Endothelial cell of umbilical vein (primary cell): ENCODE results near the gene GCNT2. TPM values are rescaled to one million over a fixed set of nuclear protein-coding genes. Genes with fewer than 3 reads are reported as not detected.

Experiments used
- BruUV-seq: library from RNA; stranded (reverse); fragments of 400-500 nt; replicated peaks from 2 replicates; lab custom pipeline; 2021; lab: Mats Ljungman, UMichigan
- CTCF ChIA-PET: fragments of 300-600, 350-600 bp; sonication (Branson Sonifier 250); formaldehyde crosslinking; loops from one replicate; lab custom pipeline; 2021; ENCODE audit warnings: antibody characterized with exemption, inconsistent platforms; lab: Charles Lee
- POLR2A ChIA-PET: fragments of 300-600, 350-600 bp; sonication (Branson Sonifier 250); formaldehyde crosslinking; loops from one replicate; lab custom pipeline; 2021; ENCODE audit warnings: antibody characterized with exemption, inconsistent platforms; lab: Charles Lee
- DNase-seq: peaks from one replicate; pipeline ENCODE4 v3.0.0-alpha.2; 2011; ENCODE audit warnings: low read depth, low spot score
- FAIRE-seq: peaks from 2 replicates; lab custom pipeline; 2011; peaks lifted over from hg19 to GRCh38; lab: Jason Lieb, UNC
- H2AFZ ChIP-seq: 2 replicates; pipeline ENCODE4 v1.6.0; 2012; ENCODE audit warnings: low read depth, low read length, control low read depth, inconsistent platforms
- H3K27ac ChIP-seq: 2 replicates; pipeline ENCODE4 v1.5.1; 2011; ENCODE audit warnings: low read depth, mild to moderate bottlenecking, control low read depth, low read length, moderate library complexity; ENCODE audit not compliant: insufficient read depth
- H3K27me3 ChIP-seq, 2 experiments: 2 replicates each; pipeline versions ENCODE4 v1.6.0 to v1.6.1; 2011; ENCODE audit warnings: low read length in 2 of 2, mixed read lengths in 1 of 2; ENCODE audit not compliant: control insufficient read depth in 2 of 2, insufficient read depth in 2 of 2
- H3K36me3 ChIP-seq, 2 experiments: 2 replicates in 1 of 2; 3 replicates in 1 of 2; pipeline ENCODE4 v1.5.1; 2011; ENCODE audit warnings: low read length in 2 of 2, mild to moderate bottlenecking in 1 of 2, moderate library complexity in 1 of 2; ENCODE audit not compliant: control insufficient read depth in 2 of 2, insufficient read depth in 2 of 2; ENCODE audit errors: extremely low read depth in 1 of 2
- H3K4me1 ChIP-seq: 3 replicates; pipeline ENCODE4 v1.5.1; 2011; ENCODE audit warnings: mild to moderate bottlenecking, low read length; ENCODE audit not compliant: control insufficient read depth, insufficient read depth; ENCODE audit errors: extremely low read depth
- H3K4me2 ChIP-seq: 2 replicates; pipeline ENCODE4 v1.6.1; 2011; ENCODE audit warnings: low read length, control low read depth, mixed read lengths; ENCODE audit not compliant: insufficient read depth
- H3K4me3 ChIP-seq, 3 experiments: fragments of 200-600 bp in 1 of 3; sonication (generic), shearing (Covaris generic) in 1 of 3; replicated peaks in 1 of 3; 2 replicates each; pipeline ENCODE4 v1.5.1; 2011 to 2016; ENCODE audit warnings: control low read depth in 3 of 3, low read length in 3 of 3, mild to moderate bottlenecking in 2 of 3, inconsistent platforms in 1 of 3, low read depth in 1 of 3, moderate library complexity in 1 of 3; ENCODE audit not compliant: insufficient read depth in 1 of 3
- H3K79me2 ChIP-seq: 2 replicates; pipeline ENCODE4 v1.6.0; 2012; ENCODE audit warnings: low read length, inconsistent platforms; ENCODE audit not compliant: control insufficient read depth, insufficient read depth
- H3K9ac ChIP-seq: replicated peaks from 2 replicates; pipeline ENCODE3; 2011; ENCODE audit warnings: low read length, control low read depth; ENCODE audit not compliant: insufficient read depth; ENCODE audit errors: extremely low read depth
- H3K9me1 ChIP-seq: replicated peaks from 3 replicates; pipeline ENCODE4 v1.6.0; 2011; ENCODE audit warnings: mild to moderate bottlenecking, low read length; ENCODE audit not compliant: control insufficient read depth, insufficient read depth; ENCODE audit errors: extremely low read depth
- H3K9me3 ChIP-seq: replicated peaks from 2 replicates; pipeline ENCODE4 v1.5.1; 2012; ENCODE audit warnings: low read length, inconsistent platforms; ENCODE audit not compliant: control insufficient read depth, insufficient read depth
- H4K20me1 ChIP-seq: replicated peaks from 2 replicates; pipeline ENCODE3; 2011; ENCODE audit warnings: mild to moderate bottlenecking, low read length; ENCODE audit not compliant: control insufficient read depth, insufficient read depth; ENCODE audit errors: extremely low read depth
- EZH2 ChIP-seq: IDR thresholded peaks from 2 replicates; pipeline ENCODE4 v1.6.1; 2012; ENCODE audit warnings: borderline replicate concordance, low read depth, mild to moderate bottlenecking, moderate library complexity, low read length, inconsistent platforms; ENCODE audit not compliant: severe bottlenecking
- FOS ChIP-seq: IDR thresholded peaks from 2 replicates; pipeline ENCODE4 v1.6.1; 2011; ENCODE audit warnings: mild to moderate bottlenecking, low read length, moderate library complexity, borderline replicate concordance; ENCODE audit not compliant: insufficient read depth
- GATA2 ChIP-seq: IDR thresholded peaks from 2 replicates; pipeline ENCODE4 v1.7.0; 2011; ENCODE audit warnings: low read depth, mild to moderate bottlenecking, moderate library complexity, mixed read lengths, low read length; ENCODE audit not compliant: insufficient read length, insufficient read depth
- JUN ChIP-seq: IDR thresholded peaks from 2 replicates; pipeline ENCODE4 v1.6.1; 2011; ENCODE audit warnings: borderline replicate concordance, low read depth; ENCODE audit not compliant: insufficient read length, insufficient read depth
- MYC ChIP-seq: IDR thresholded peaks from one replicate; pipeline ENCODE4 v1.6.1; 2011; ENCODE audit warnings: mild to moderate bottlenecking, low read depth, low read length
- POLR2A ChIP-seq: IDR thresholded peaks from 2 replicates; pipeline ENCODE4 v1.6.1; 2012; ENCODE audit warnings: low read depth, mild to moderate bottlenecking, control low read depth, low read length
- POLR2AphosphoS5 ChIP-seq: IDR thresholded peaks from 2 replicates; pipeline ENCODE4 v1.6.1; 2012; ENCODE audit warnings: low read depth, mild to moderate bottlenecking, control low read depth, low read length, moderate library complexity; ENCODE audit not compliant: insufficient read depth
- dilution Hi-C: fragments of 300-500 bp; cut with MboI; formaldehyde crosslinking; loops from one replicate; pipeline ENCODE4 v1.15.0; 2019; ENCODE audit warnings: low sequenced_read_pairs; ENCODE audit not compliant: extremely low pct_ligation_motif_present
- intact Hi-C: fragments of 100-400 bp; cut with micrococcal nuclease; formaldehyde crosslinking; loops from one replicate; pipeline ENCODE4 v1.10.0; 2022
- polyA plus RNA-seq, 4 experiments: library from polyadenylated mRNA; depleted of rRNA in 3 of 4; stranded (reverse) in 3 of 4; unstranded in 1 of 4; fragments of >200 nt; gene quantifications; 2 replicates each; pipeline versions ENCODE4 v1.2.1 to v1.2.3, GENCODE V29; 2011 to 2012; ENCODE audit warnings: missing spikeins in 1 of 4
- total RNA-seq: library from RNA; stranded (reverse); gene quantifications from 2 replicates; pipeline ENCODE4 v1.2.3, GENCODE V29; 2021
- TF ChIP-seq, protein P1 (sequence below), 2 donors: IDR thresholded peaks; 1 replicate in 1 of 2; 2 replicates in 1 of 2; pipeline ENCODE4 v1.5.1; 2011; ENCODE audit warnings: low read length in 2 of 2, mild to moderate bottlenecking in 2 of 2, moderate library complexity in 2 of 2, control low read depth in 1 of 2, inconsistent platforms in 1 of 2, low read depth in 1 of 2; ENCODE audit not compliant: insufficient read depth in 1 of 2; ENCODE audit errors: extremely low read depth in 1 of 2
- TF ChIP-seq, protein P2 (sequence below): IDR thresholded peaks from 2 replicates; pipeline ENCODE4 v1.6.1; 2011; ENCODE audit not compliant: insufficient read depth, insufficient read length

The GCNT2 gene
- total and polyA plus RNA-seq, 2 donors (not counting 3 experiments of a cell fraction or from before 2014, with no cell fraction given): 3.8 to 10.9 TPM

DNA sequence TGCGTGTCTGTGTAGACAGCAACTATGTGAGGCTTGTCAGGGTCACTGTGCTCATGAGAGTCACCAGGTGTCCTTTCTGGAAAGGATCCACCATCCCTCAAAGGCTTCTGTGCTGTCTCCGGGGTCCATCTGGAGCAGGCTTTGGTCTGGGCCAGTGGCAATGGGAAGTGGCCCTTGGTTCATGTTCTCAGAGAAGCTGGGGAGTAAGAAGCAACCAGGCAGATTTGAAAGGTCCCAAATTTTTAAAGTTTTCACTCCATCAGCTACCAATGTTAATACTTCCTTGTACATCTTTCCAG lies 68.2 kb downstream of the GCNT2 start:
- H3K27ac ChIP-seq: no peak overlapping the region
- H2AFZ ChIP-seq: no peak overlapping the region
- H3K9me1 ChIP-seq: no peaks in the 10 kb centered on the region
- H3K9ac ChIP-seq: no peak overlapping the region
- no peaks in the 10 kb centered on the region for H3K27me3 ChIP-seq
- H3K36me3 ChIP-seq: no peaks in the 10 kb centered on the region
- no peaks in the 10 kb centered on the region for H3K9me3 ChIP-seq
- BruUV-seq: no TSS peak
- intact Hi-C loops (no loop called here), dilution Hi-C loops (no loop called here)
- no peaks in the 10 kb centered on the region for H3K4me1 ChIP-seq
- FAIRE-seq: no peak
- DNase-seq: no peak
- TF ChIP-seq, protein P1, sequence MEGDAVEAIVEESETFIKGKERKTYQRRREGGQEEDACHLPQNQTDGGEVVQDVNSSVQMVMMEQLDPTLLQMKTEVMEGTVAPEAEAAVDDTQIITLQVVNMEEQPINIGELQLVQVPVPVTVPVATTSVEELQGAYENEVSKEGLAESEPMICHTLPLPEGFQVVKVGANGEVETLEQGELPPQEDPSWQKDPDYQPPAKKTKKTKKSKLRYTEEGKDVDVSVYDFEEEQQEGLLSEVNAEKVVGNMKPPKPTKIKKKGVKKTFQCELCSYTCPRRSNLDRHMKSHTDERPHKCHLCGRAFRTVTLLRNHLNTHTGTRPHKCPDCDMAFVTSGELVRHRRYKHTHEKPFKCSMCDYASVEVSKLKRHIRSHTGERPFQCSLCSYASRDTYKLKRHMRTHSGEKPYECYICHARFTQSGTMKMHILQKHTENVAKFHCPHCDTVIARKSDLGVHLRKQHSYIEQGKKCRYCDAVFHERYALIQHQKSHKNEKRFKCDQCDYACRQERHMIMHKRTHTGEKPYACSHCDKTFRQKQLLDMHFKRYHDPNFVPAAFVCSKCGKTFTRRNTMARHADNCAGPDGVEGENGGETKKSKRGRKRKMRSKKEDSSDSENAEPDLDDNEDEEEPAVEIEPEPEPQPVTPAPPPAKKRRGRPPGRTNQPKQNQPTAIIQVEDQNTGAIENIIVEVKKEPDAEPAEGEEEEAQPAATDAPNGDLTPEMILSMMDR (IDR thresholded peaks at IDR 0.05; ENCODE audit: extremely low read depth in 1 of 2, insufficient read depth in 1 of 2, low read depth in 1 of 2, low read length in 2 of 2): no peak
- TF ChIP-seq FOS (no peak), GATA2 (no peak), MYC (no peak), EZH2 (no peak), POLR2AphosphoS5 (no peak)
- H3K4me3 ChIP-seq: no peak overlapping the region
- H3K4me2 ChIP-seq: no peak overlapping the region
- CTCF ChIA-PET: interaction anchor here (1.6 kb wide), 1 partner anchor 10 kb away, joined by 3 read pairs; no protein-coding TSS in a partner anchor
- H3K79me2 ChIP-seq: no peaks in the 10 kb centered on the region
- POLR2A ChIA-PET: no interaction called here
- no peaks in the 10 kb centered on the region for H4K20me1 ChIP-seq

DNA sequence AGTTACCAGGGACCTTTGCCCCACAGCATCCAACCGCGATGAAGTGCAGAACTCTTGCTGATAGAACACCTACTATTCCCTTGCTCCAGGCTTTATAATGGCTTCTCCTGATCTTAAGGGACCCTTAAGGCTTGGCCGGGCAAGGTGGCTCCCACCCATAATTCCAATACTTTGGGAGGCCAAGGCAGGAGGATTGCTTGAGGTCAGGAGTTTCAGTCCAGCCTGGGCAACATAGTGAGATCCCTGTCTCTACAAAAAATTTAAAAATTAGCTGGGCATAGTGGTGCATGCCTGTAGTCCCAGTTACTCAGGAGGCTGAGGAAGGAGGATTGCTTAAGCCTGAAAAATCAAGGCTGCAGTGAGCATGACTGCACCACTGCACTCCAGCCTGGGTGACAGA lies 68.8 kb downstream of the GCNT2 start:
- Histone ChIP-seq H3K4me1 (no peaks in the 10 kb centered on the region), H2AFZ (no peak overlapping the region), H3K4me2 (no peak overlapping the region), H3K9me3 (no peaks in the 10 kb centered on the region), H3K27ac (no peak overlapping the region), H4K20me1 (no peaks in the 10 kb centered on the region), H3K79me2 (no peaks in the 10 kb centered on the region), H3K4me3 (no peak overlapping the region), H3K9ac (no peak overlapping the region), H3K27me3 (no peaks in the 10 kb centered on the region), H3K9me1 (no peaks in the 10 kb centered on the region), H3K36me3 (no peaks in the 10 kb centered on the region)
- intact Hi-C loops (no loop called here), dilution Hi-C loops (no loop called here)
- FAIRE-seq: no peak
- TF ChIP-seq, protein P2, sequence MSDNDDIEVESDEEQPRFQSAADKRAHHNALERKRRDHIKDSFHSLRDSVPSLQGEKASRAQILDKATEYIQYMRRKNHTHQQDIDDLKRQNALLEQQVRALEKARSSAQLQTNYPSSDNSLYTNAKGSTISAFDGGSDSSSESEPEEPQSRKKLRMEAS: no peak
- no peak for TF ChIP-seq MYC
- no peak for TF ChIP-seq FOS
- TF ChIP-seq POLR2AphosphoS5: no peak
- no peak for TF ChIP-seq GATA2
- TF ChIP-seq, protein P1 (IDR thresholded peaks at IDR 0.05; ENCODE audit: extremely low read depth in 1 of 2, insufficient read depth in 1 of 2, low read depth in 1 of 2, low read length in 2 of 2): no peak
- TF ChIP-seq EZH2: no peak
- TF ChIP-seq JUN: no peak
- TF ChIP-seq POLR2A: no peak
- DNase-seq: no peak
- ChIA-PET POLR2A (no interaction called here), CTCF (interaction anchor here (1.6 kb wide), 1 partner anchor 11 kb away, joined by 3 read pairs; no protein-coding TSS in a partner anchor)
- no TSS peak for BruUV-seq
